Pancreas (tissue), 10 donors: ENCODE data around the gene MYH6. TPM values are rescaled to one million over a fixed set of nuclear protein-coding genes. Genes with fewer than 3 reads are reported as not detected.
A peak's percentile ranks its signal among the peaks of the same experiment; 100 is the strongest.

ENCODE experiments used
- ATAC-seq, 4 donors: fragments of 200-7000 bp; cut with Tn5 transposase; one replicate each; pipeline versions ENCODE4 v1.8.0 to v1.9.1; 2020; ENCODE audit warnings: mild to moderate bottlenecking in 4 of 4, moderate library complexity in 4 of 4
- DNase-seq, 6 donors: peaks; one replicate each; pipeline ENCODE4 v3.0.0-alpha.2; 2020
- FAIRE-seq: peaks from 2 replicates; lab custom pipeline; 2012; peaks lifted over from hg19 to GRCh38; lab: Jason Lieb, UNC
- H3K27ac ChIP-seq, 4 donors: fragments of 200-600 bp; sonication (generic); 1 replicate in 3 of 4; 2 replicates in 1 of 4; pipeline versions ENCODE4 v1.5.0 to v1.8.0; 2020
- H3K27me3 ChIP-seq, 4 donors: fragments of 200-600 bp; one replicate each; pipeline ENCODE4 v1.8.0; 2021
- H3K36me3 ChIP-seq, 3 donors: fragments of 200-600 bp; sonication (generic) in 1 of 3; one replicate each; pipeline versions ENCODE4 v1.5.0 to v1.8.0; 2020 to 2021
- H3K4me1 ChIP-seq, 3 donors: fragments of 200-600 bp; one replicate each; pipeline ENCODE4 v1.8.0; 2021
- H3K4me3 ChIP-seq, 4 donors: fragments of 200-600 bp; sonication (generic) in 2 of 4; one replicate each; pipeline versions ENCODE4 v1.5.0 to v1.8.0; 2020 to 2021
- H3K9me3 ChIP-seq, 4 donors: fragments of 200-600 bp; one replicate each; pipeline ENCODE4 v1.8.0; 2021
- CTCF ChIP-seq, 4 donors: fragments of 200-600 bp; sonication (generic) in 3 of 4; IDR thresholded peaks; one replicate each; pipeline versions ENCODE4 v1.5.0 to v1.8.0; 2021; ENCODE audit warnings: antibody characterized with exemption in 4 of 4
- WGBS, 2 donors: extraction: QIAGEN DNeasy Blood & Tissue Kit; methylation state at CpG; one replicate each; pipeline ENCODE4 v1.1.7; 2013; 5-methylcytosine and 5-hydroxymethylcytosine counted together
- intact Hi-C, 3 donors: fragments of 100-400 bp; cut with DNase I; formaldehyde crosslinking; loops; one replicate each; pipeline versions ENCODE4 v1.11.1 to v1.14.2; 2022
- polyA plus RNA-seq, 2 donors: library from polyadenylated mRNA; stranded (reverse); fragments of 200-250 nt; gene quantifications; one replicate each; pipeline ENCODE4 v1.2.3, GENCODE V29; 2013
- total RNA-seq, 6 donors: library from RNA; stranded (reverse); fragmentation: NEBNext Ultra II Directional in 4 of 6; extraction: Animal tissue kit (Norgen Biotek cat#: 25700) in 4 of 6; gene quantifications; one replicate each; pipeline versions ENCODE4 v1.2.1 to v1.2.4, GENCODE V29; 2021 to 2023
- donor health status: healthy with polysubstance abuse.
- donor health status: DM: no; HTN: no; CAD: no; lungs with moderate emphysema.
- donor health status: DM: no; HTN: no; CAD: no.
- donor health status: control.
- donor health status: control.
- donor health status: Bipolar disorder and iron deficiency.
- donor health status: DM: yes; HTN: yes; CAD: no.
- donor health status: DM: no; HTN: no; CAD: no.
- donor health status: DM: no; HTN: no; CAD: no.
- donor health status: DM: yes; HTN: yes; CAD: no.

MYH6 gene
- total and polyA plus RNA-seq, 8 donors: 0.03 to 0.72 (median 0.11) TPM; not detected in 2

- H3K9me3 ChIP-seq: no peaks in the 10 kb centered on the region
- TF ChIP-seq CTCF (IDR thresholded peaks at IDR 0.05): no peak
- 73 to 79% methylated on average over 3 of the region's 3 CpGs for WGBS, 2 donors
- no peak overlapping the region for H3K4me3 ChIP-seq
- DNase-seq (no peak), FAIRE-seq (no peak), ATAC-seq (no peak)
- H3K27me3 ChIP-seq: no peaks in the 10 kb centered on the region
- no peaks in the 10 kb centered on the region for H3K36me3 ChIP-seq
- intact Hi-C loops: no loop called here
- no peaks in the 10 kb centered on the region for H3K4me1 ChIP-seq
- H3K27ac ChIP-seq: no peak overlapping the region
These were observed 50.0 kb downstream of the MYH6 start for GRCh38 chr14:23358042-23358441.

- Histone ChIP-seq H3K36me3 (no peaks in the 10 kb centered on the region), H3K27ac (no peak overlapping the region), H3K9me3 (no peaks in the 10 kb centered on the region), H3K27me3 (no peaks in the 10 kb centered on the region), H3K4me1 (no peaks in the 10 kb centered on the region), H3K4me3 (no peak overlapping the region)
- intact Hi-C loops: no loop called here
- DNase-seq: peak in 1 of 6 donors; percentile 47
- WGBS, 2 donors: 79 to 88% methylated on average over 8 of the region's 8 CpGs
- ATAC-seq: no peak
- no peak for TF ChIP-seq CTCF (IDR thresholded peaks at IDR 0.05)
- no peak for FAIRE-seq
These were observed 50.8 kb downstream of the MYH6 start for GRCh38 chr14:23357261-23357660.

- TF ChIP-seq CTCF (IDR thresholded peaks at IDR 0.05): no peak
- FAIRE-seq (no peak), DNase-seq (no peak), ATAC-seq (no peak)
- Histone ChIP-seq H3K27ac (no peak overlapping the region), H3K27me3 (no peaks in the 10 kb centered on the region), H3K4me3 (no peak overlapping the region), H3K4me1 (peaks cover 0 to 4% (median 0%) of the 10 kb centered on the region in 3 donors), H3K9me3 (no peaks in the 10 kb centered on the region), H3K36me3 (no peaks in the 10 kb centered on the region)
- intact Hi-C loops: no loop called here
- WGBS, 2 donors: 89 to 91% methylated on average over 4 of the region's 4 CpGs
These were observed 51.4 kb downstream of the MYH6 start for GRCh38 chr14:23356662-23357061.

GRCh38 chr14:23355871-23356435 lies 52.1 kb downstream of the MYH6 start:
- Histone ChIP-seq H3K4me1 (peaks cover 0 to 4% (median 0%) of the 10 kb centered on the region in 3 donors), H3K36me3 (no peaks in the 10 kb centered on the region), H3K27me3 (no peaks in the 10 kb centered on the region), H3K27ac (no peak overlapping the region), H3K9me3 (no peaks in the 10 kb centered on the region), H3K4me3 (no peak overlapping the region)
- ATAC-seq (no peak), FAIRE-seq (no peak), DNase-seq (no peak)
- no peak for TF ChIP-seq CTCF (IDR thresholded peaks at IDR 0.05)
- WGBS, 2 donors: 70 to 84% methylated on average over 6 of the region's 6 CpGs
- intact Hi-C loops: no loop called here

GRCh38 chr14:23354990-23355389 lies 53.1 kb downstream of the MYH6 start:
- WGBS, 2 donors: 81 to 82% methylated on average over 6 of the region's 6 CpGs
- Histone ChIP-seq H3K27me3 (no peaks in the 10 kb centered on the region), H3K4me3 (no peak overlapping the region), H3K36me3 (no peaks in the 10 kb centered on the region), H3K9me3 (no peaks in the 10 kb centered on the region), H3K27ac (no peak overlapping the region), H3K4me1 (peaks cover 0 to 4% (median 0%) of the 10 kb centered on the region in 3 donors)
- no peak for ATAC-seq
- TF ChIP-seq CTCF (IDR thresholded peaks at IDR 0.05): no peak
- no peak for FAIRE-seq
- DNase-seq: no peak
- intact Hi-C loops: no loop called here
